ENCODE results near the gene TXNDC11.

The TXNDC11 gene

GRCh38 chr16:11755022-11755760, 12.5 kb upstream of the TXNDC11 start:
- no peak for DNase-seq (ENCODE audit: low read depth in 1 of 2, low spot score in 1 of 2)

- DNase-seq (ENCODE audit: low read depth in 1 of 2, low spot score in 1 of 2) = no peak
Observed at GRCh38 chr16:11752856-11753255, 10.2 kb upstream of the TXNDC11 start.

- DNase-seq (ENCODE audit: low read depth in 1 of 2, low spot score in 1 of 2) = no peak
Observed at GRCh38 chr16:11750056-11750455, 7.4 kb upstream of the TXNDC11 start.

GRCh38 chr16:11748404-11749254, 6.0 kb upstream of the TXNDC11 start:
- no peak for DNase-seq (ENCODE audit: low read depth in 1 of 2, low spot score in 1 of 2)

- no peak for DNase-seq (ENCODE audit: low read depth in 1 of 2, low spot score in 1 of 2)
Observed at GRCh38 chr16:11747949-11748403, 5.3 kb upstream of the TXNDC11 start.

GRCh38 chr16:11744075-11744470, 1.4 kb upstream of the TXNDC11 start:
- DNase-seq (ENCODE audit: low read depth in 1 of 2, low spot score in 1 of 2) = no peak

GRCh38 chr16:11743308-11744074, 834 bp upstream of the TXNDC11 start:
- no peak for DNase-seq (ENCODE audit: low read depth in 1 of 2, low spot score in 1 of 2)

GRCh38 chr16:11742093-11742535, 543 bp downstream of the TXNDC11 start:
- DNase-seq (ENCODE audit: low read depth in 1 of 2, low spot score in 1 of 2) = peak; percentile 19 to 22

GRCh38 chr16:11740567-11740966, 2.1 kb downstream of the TXNDC11 start:
- DNase-seq (ENCODE audit: low read depth in 1 of 2, low spot score in 1 of 2) = no peak

- DNase-seq (ENCODE audit: low read depth in 1 of 2, low spot score in 1 of 2) = no peak
Observed at GRCh38 chr16:11738742-11739544, 3.7 kb downstream of the TXNDC11 start.

- no peak for DNase-seq (ENCODE audit: low read depth in 1 of 2, low spot score in 1 of 2)
Observed at GRCh38 chr16:11737713-11738112, 4.9 kb downstream of the TXNDC11 start.

GRCh38 chr16:11736903-11737302, 5.8 kb downstream of the TXNDC11 start:
- no peak for DNase-seq (ENCODE audit: low read depth in 1 of 2, low spot score in 1 of 2)

- DNase-seq (ENCODE audit: low read depth in 1 of 2, low spot score in 1 of 2) = no peak
Observed at GRCh38 chr16:11735787-11736186, 6.9 kb downstream of the TXNDC11 start.

GRCh38 chr16:11734653-11735043, 8.0 kb downstream of the TXNDC11 start:
- DNase-seq (ENCODE audit: low read depth in 1 of 2, low spot score in 1 of 2) = no peak

GRCh38 chr16:11734025-11734652, 8.5 kb downstream of the TXNDC11 start:
- DNase-seq (ENCODE audit: low read depth in 1 of 2, low spot score in 1 of 2) = no peak

GRCh38 chr16:11731222-11731621, 11.4 kb downstream of the TXNDC11 start:
- DNase-seq (ENCODE audit: low read depth in 1 of 2, low spot score in 1 of 2) = no peak

- DNase-seq (ENCODE audit: low read depth in 1 of 2, low spot score in 1 of 2) = no peak
Observed at GRCh38 chr16:11729787-11730186, 12.9 kb downstream of the TXNDC11 start.

GRCh38 chr16:11727796-11728543, 14.7 kb downstream of the TXNDC11 start:
- DNase-seq (ENCODE audit: low read depth in 1 of 2, low spot score in 1 of 2) = no peak

GRCh38 chr16:11726008-11726407, 16.6 kb downstream of the TXNDC11 start:
- DNase-seq (ENCODE audit: low read depth in 1 of 2, low spot score in 1 of 2) = no peak
